Activated naive CD4-positive, alpha-beta T cell treated with anti-CD3 and anti-CD28 coated beads, Interleukin-2, amount 50 U/mL, for 24 hours (primary cell): Measurements from ENCODE around the gene AGAP1.

Source experiments
- H3K27ac Mint-ChIP-seq: one replicate; pipeline ENCODE4 v1.8.0; 2021; ENCODE audit warnings: mild to moderate bottlenecking, mixed read lengths
- H3K27me3 Mint-ChIP-seq: one replicate; pipeline ENCODE4 v1.8.0; 2021; ENCODE audit warnings: mixed read lengths
- H3K36me3 Mint-ChIP-seq: one replicate; pipeline ENCODE4 v1.8.0; 2021; ENCODE audit warnings: mixed read lengths
- H3K4me1 Mint-ChIP-seq: one replicate; pipeline ENCODE4 v1.8.0; 2021; ENCODE audit warnings: mixed read lengths
- H3K4me3 Mint-ChIP-seq: one replicate; pipeline ENCODE4 v1.8.0; 2021; ENCODE audit warnings: mild to moderate bottlenecking, mixed read lengths
- H3K9me3 Mint-ChIP-seq: one replicate; pipeline ENCODE4 v1.8.0; 2021; ENCODE audit warnings: mixed read lengths

Gene AGAP1

DNA sequence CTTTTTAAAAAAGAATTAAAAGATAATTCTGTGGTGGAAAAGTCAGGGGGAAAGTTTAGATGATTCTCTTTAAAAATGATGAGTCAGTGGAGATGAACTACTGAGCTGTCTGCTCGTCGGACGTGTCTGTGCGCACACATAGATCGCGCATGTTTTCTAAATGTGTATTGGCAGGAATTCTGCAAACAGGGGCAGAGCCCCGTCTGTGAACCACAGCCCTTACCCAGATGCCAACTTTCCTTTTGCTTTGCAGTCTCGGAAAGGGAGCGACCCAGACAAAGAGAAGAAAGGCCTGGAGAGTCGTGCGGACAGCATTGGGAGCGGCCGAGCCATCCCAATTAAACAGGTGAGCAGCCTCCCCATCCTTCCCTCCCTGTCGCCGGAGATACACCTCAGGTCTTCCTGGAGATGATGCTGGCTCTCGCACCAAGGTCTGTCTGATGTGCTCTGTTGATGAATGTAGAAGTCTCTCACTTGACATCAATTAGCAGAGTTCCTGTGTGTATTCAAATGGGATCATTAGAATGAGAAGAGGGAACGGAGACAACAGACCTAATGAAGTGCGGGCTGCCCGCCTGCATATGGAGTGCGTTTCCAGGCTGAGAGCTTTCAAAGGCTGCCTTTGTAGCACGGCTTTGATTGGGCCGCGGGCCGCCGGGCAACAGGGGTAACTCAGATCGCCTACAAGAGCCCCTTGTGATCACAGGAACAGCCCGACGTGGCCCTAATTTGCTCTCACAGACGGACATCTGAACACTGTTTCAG, 313.3 kb downstream of the AGAP1 start:
- no peak overlapping the region for H3K4me3 Mint-ChIP-seq
- H3K36me3 Mint-ChIP-seq = no peaks in the 10 kb centered on the region
- peaks cover 5% of the 10 kb centered on the region for H3K27me3 Mint-ChIP-seq
- no peaks in the 10 kb centered on the region for H3K9me3 Mint-ChIP-seq
- H3K27ac Mint-ChIP-seq = no peak overlapping the region
- no peaks in the 10 kb centered on the region for H3K4me1 Mint-ChIP-seq

DNA sequence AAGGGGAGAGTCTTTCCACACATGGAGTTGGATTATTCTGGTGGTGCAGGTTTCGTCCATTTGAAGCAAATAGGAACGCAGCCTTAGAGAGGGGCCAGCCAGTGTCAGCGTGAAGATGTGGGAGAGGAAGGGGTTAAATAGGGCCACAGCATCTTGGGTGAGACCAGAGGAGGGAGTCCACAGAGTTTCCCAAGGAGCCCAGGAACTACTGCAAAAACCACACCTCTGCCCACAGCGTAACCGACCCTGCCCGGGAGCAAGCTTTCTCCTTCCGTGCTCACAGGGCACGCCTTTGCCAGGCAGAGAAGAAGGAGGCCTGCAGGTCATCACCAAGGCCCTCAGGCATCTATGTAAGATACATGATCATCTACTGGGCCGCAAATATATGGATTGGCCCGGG, 314.5 kb downstream of the AGAP1 start:
- Mint-ChIP-seq H3K4me1 (no peaks in the 10 kb centered on the region), H3K4me3 (no peak overlapping the region), H3K27ac (no peak overlapping the region), H3K9me3 (no peaks in the 10 kb centered on the region), H3K36me3 (no peaks in the 10 kb centered on the region), H3K27me3 (peaks cover 5% of the 10 kb centered on the region)

DNA sequence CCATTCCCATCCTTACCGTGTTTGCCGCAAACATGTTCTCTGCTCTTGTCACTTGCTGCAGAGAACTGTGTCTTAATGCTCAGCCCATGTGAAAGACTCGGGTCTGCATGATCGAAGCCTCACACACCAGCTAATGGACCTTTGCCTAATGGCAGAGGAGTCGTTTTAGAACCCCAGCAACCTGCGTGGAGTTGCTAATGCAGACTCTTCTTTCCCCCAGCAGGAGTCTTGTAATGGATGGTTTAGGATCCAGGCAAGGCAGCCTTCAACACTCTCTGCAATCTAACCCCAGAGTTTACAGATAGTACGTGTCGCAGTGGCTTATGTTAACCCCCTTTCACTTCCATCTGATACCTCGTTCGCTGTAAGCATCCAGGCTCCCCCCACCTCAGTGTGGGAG, 316.4 kb downstream of the AGAP1 start:
- Mint-ChIP-seq H3K27ac (no peak overlapping the region), H3K4me3 (no peak overlapping the region), H3K36me3 (no peaks in the 10 kb centered on the region), H3K27me3 (peaks cover 1% of the 10 kb centered on the region), H3K9me3 (no peaks in the 10 kb centered on the region), H3K4me1 (no peaks in the 10 kb centered on the region)

DNA sequence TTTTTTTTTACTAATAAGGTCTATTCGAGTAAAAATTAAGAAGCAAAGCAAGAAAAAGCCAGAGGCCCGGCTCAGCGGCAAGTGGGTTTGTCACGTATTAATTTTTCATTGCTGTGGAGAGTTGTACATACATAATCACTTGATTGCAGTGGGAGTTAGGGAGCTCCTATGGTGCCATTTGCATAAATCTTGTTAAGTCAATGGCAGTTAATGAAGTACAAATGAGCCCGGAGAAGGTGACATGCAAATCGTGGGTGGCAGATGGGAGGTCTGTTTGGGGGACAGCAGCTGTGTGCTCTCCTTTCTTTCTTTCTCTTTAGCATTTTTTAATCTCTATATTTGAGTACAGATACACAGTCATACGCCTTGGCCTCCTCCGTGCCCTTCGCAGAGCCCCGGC, 317.0 kb downstream of the AGAP1 start:
- H3K9me3 Mint-ChIP-seq = no peaks in the 10 kb centered on the region
- H3K27me3 Mint-ChIP-seq = peaks cover 1% of the 10 kb centered on the region
- no peaks in the 10 kb centered on the region for H3K4me1 Mint-ChIP-seq
- no peak overlapping the region for H3K4me3 Mint-ChIP-seq
- H3K27ac Mint-ChIP-seq = no peak overlapping the region
- H3K36me3 Mint-ChIP-seq = no peaks in the 10 kb centered on the region

DNA sequence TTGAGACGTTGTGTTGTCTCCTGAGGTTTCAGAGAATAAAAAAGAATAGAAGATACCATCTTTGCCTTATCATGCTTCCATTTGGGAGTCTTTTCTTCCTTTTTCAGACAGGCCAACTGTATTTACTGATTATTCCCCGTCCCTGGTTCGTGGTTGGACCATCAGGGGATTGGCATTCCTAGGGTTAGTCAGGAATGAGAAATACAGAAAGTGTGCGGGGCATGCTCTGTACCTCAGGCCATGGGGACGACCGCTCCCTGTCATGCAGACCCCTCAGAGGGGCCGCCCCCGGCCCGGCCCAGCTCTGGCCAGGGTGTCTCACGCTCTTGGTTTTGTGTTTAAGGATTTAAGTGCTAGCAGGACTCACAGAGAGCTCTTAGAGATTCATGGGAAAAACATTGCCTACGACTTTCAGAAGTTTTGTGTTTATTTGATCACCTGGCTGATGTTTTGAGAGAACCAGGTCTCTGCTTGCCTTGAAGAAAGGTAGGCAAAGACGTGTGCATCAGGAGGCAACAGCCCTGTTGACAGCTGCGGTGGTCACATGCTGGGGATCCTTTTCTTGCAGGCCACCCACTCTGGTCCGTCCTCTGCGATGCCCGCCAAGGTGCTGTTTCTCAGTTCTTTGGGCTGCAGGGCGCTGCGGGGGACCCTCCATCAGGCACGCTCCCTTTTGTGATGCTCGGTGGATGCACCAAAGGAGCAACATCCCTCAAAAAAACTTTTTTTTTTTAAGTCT, 317.8 kb downstream of the AGAP1 start:
- Mint-ChIP-seq H3K36me3 (no peaks in the 10 kb centered on the region), H3K9me3 (no peaks in the 10 kb centered on the region), H3K27me3 (no peaks in the 10 kb centered on the region), H3K4me1 (no peaks in the 10 kb centered on the region), H3K27ac (no peak overlapping the region), H3K4me3 (no peak overlapping the region)

DNA sequence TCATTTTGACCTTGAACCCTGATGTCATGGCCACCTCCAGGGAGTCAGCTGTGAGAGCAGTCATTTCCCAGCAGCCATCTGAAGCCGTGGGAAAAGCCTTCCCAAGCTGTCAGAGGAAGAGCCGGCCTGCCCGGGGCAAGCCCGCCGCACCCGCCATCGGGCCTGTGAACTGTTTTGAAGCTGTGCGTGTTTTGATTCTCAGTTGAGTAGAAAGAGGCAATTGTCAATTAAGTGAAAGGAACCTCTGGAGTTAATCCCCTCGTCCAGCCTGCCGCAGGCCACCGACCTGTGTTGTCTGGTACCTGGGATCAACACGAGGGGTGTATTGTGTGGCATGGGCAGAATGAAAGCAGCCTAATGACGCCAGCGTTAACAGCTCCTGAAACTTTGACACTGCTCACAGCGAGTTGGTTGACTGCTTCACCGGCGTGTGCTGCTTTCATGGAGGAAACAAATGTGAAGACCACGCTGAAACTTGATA, 318.4 kb downstream of the AGAP1 start:
- Mint-ChIP-seq H3K27ac (no peak overlapping the region), H3K9me3 (no peaks in the 10 kb centered on the region), H3K27me3 (no peaks in the 10 kb centered on the region), H3K4me1 (no peaks in the 10 kb centered on the region), H3K36me3 (no peaks in the 10 kb centered on the region), H3K4me3 (no peak overlapping the region)

DNA sequence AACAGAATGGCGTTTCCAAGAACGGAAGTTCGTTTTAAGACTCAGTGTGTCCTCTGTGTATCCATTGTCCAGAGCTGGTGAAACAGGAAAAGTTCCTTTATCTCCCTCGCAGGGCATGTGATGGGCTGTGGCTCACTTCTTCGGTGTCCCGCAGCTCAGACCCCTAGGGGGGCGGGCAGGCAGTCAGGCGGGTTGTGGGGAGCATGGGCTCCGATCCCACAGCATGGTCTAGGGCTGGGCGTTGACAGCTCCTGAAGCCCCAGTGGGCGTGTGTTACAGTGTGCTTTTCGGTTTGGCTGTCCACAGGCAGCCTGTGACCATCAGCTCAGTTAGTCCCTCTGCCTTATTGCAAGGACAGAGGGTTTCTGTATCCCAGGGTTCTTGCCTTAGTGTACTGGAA, 319.6 kb downstream of the AGAP1 start:
- no peak overlapping the region for H3K4me3 Mint-ChIP-seq
- H3K36me3 Mint-ChIP-seq = no peaks in the 10 kb centered on the region
- no peaks in the 10 kb centered on the region for H3K4me1 Mint-ChIP-seq
- no peaks in the 10 kb centered on the region for H3K9me3 Mint-ChIP-seq
- no peaks in the 10 kb centered on the region for H3K27me3 Mint-ChIP-seq
- H3K27ac Mint-ChIP-seq = no peak overlapping the region

DNA sequence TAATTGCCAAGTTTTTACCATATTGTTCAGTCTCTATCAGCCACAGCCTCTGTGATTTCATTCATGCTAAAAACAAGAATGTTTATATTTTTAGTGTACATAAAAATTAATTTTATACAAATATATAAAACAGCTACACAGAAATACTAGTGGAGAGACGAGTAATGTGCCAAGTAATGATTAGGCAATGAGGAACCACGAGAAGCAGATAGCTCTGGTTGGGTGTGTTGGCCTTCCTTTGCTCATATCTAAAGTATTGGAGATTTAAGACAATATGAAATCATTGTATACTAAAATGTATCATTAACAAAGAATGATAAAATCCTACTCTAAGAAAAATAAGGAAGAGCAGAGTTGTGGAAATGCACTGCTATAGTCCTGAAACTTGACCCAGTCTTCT, 326.7 kb downstream of the AGAP1 start:
- Mint-ChIP-seq H3K36me3 (no peaks in the 10 kb centered on the region), H3K27me3 (no peaks in the 10 kb centered on the region), H3K9me3 (peaks cover 6% of the 10 kb centered on the region), H3K4me3 (no peak overlapping the region), H3K27ac (no peak overlapping the region), H3K4me1 (no peaks in the 10 kb centered on the region)

DNA sequence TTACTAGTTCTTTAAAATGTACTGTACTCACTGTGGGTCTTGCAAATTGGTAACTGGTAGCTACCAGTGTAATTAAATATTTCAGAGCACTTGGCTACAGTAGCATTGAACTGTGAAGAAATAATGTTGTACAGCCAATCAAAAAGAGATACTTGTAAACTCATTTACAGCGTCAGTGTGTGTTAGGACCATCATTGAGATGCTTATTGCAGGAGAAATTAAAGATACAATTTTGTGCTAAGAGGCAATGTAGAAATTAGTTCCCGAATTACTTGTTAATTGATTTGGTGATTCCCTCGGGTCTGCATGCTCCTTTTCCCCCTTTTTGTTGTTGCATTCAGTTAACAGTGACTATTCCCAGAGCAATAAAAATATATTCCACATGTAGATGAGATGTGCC, 330.5 kb downstream of the AGAP1 start:
- H3K4me1 Mint-ChIP-seq = no peaks in the 10 kb centered on the region
- H3K27me3 Mint-ChIP-seq = no peaks in the 10 kb centered on the region
- H3K36me3 Mint-ChIP-seq = no peaks in the 10 kb centered on the region
- H3K9me3 Mint-ChIP-seq = peaks cover 6% of the 10 kb centered on the region
- no peak overlapping the region for H3K27ac Mint-ChIP-seq
- H3K4me3 Mint-ChIP-seq = no peak overlapping the region

DNA sequence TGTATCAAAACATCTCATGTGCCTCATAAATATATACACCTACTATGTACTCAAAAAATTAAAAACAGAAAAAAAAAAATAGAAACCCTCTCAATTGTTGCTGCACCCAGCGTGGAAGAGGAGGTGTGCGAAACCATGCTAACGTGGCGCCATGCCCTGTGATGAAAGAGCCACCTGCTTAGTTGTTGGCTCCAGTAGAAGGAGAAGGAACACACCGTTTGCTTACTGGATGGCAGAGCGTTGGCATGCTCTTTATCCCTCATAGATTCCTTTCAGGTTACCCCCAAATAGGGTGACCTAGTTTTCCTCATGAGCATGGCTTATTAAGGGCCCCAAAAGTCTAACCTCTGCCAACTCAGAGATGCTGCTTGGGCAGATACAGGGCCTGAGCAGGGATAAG, 332.1 kb downstream of the AGAP1 start:
- Mint-ChIP-seq H3K27ac (no peak overlapping the region), H3K4me3 (no peak overlapping the region), H3K9me3 (peaks cover 6% of the 10 kb centered on the region), H3K36me3 (no peaks in the 10 kb centered on the region), H3K27me3 (no peaks in the 10 kb centered on the region), H3K4me1 (no peaks in the 10 kb centered on the region)

DNA sequence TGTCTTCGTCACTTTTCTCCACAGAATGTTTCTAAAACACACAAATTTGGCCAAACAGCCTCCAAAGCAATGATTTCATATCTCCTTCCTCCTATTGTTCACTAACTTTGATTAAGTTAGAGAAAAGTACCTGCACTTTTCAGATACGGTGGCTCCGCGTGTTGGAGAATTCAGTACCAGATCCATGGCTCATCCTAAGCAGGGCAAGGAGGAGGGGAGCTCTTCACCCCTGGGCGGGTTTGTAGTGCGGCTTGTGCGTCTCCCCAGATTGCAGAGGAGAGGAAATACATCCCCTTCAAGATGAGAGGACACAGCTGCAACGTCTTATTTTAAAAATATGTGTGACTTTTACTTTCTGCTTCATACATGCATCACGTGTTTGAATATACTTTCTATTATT, 333.0 kb downstream of the AGAP1 start:
- peaks cover 6% of the 10 kb centered on the region for H3K9me3 Mint-ChIP-seq
- H3K4me1 Mint-ChIP-seq = no peaks in the 10 kb centered on the region
- no peak overlapping the region for H3K4me3 Mint-ChIP-seq
- no peaks in the 10 kb centered on the region for H3K27me3 Mint-ChIP-seq
- H3K27ac Mint-ChIP-seq = no peak overlapping the region
- H3K36me3 Mint-ChIP-seq = no peaks in the 10 kb centered on the region

DNA sequence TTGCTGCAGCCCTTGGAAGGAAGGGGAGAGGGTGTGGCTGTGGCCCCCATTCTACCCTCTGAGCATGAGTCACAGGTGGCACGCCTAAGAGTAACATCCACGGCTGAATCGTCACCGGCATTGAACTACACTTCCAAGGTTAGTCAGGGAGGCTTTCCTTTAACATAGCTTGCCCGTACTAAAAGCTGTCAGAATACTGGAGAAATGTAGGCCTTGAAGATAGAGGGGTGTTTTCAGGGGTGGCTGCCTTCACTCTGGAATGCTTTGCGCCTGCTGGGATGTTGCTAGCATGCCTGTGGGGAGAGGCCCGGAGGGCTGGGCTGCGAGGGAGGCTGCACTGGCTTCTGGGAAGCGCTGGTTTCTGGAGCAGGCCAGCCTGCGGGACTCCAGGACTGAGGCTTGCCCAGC, 333.7 kb downstream of the AGAP1 start:
- H3K9me3 Mint-ChIP-seq = no peaks in the 10 kb centered on the region
- H3K36me3 Mint-ChIP-seq = no peaks in the 10 kb centered on the region
- H3K4me3 Mint-ChIP-seq = no peak overlapping the region
- H3K27ac Mint-ChIP-seq = no peak overlapping the region
- no peaks in the 10 kb centered on the region for H3K27me3 Mint-ChIP-seq
- no peaks in the 10 kb centered on the region for H3K4me1 Mint-ChIP-seq

DNA sequence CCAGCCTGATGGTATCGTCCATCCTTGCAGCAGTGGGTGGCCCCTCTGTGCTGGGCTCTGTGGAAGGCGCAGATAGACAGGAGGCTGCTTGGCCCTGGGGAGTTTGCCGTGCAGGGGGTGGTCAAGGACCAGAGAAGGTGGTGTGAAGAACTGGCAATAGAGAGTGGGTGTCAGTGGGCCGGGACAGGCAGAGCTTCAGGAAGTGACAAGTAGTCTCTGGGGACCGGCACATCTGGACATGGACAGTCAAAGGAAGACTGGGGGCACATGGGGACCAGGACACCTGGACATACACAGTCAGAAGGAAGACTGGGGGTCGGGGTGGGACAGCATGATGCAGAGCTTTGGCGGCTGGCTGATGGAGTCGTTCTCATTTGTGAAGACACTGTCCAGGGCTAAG, 335.9 kb downstream of the AGAP1 start:
- Mint-ChIP-seq H3K27me3 (peaks cover 2% of the 10 kb centered on the region), H3K36me3 (no peaks in the 10 kb centered on the region), H3K9me3 (no peaks in the 10 kb centered on the region), H3K4me3 (no peak overlapping the region), H3K27ac (no peak overlapping the region), H3K4me1 (no peaks in the 10 kb centered on the region)

DNA sequence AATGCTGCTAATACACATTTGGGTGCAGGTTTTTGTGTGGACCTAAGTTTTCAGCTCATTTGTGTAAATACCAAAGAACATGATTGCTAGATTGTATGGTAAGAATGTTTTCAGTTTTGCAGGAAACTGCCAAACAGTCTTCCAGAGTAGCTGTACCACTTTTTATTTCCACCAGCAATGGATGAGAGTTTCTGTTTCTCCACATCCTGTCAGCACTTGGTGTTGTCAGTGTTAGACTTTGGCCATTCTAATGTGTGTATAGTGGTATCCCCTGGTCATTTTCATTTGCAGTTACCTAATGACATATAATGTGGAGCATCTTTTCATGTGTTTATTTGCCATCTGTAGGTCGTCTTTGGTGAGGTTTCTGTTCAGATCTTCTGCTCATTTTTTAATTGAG, 337.9 kb downstream of the AGAP1 start:
- H3K27me3 Mint-ChIP-seq = peaks cover 2% of the 10 kb centered on the region
- H3K4me1 Mint-ChIP-seq = no peaks in the 10 kb centered on the region
- H3K27ac Mint-ChIP-seq = no peak overlapping the region
- H3K4me3 Mint-ChIP-seq = no peak overlapping the region
- H3K9me3 Mint-ChIP-seq = no peaks in the 10 kb centered on the region
- no peaks in the 10 kb centered on the region for H3K36me3 Mint-ChIP-seq

DNA sequence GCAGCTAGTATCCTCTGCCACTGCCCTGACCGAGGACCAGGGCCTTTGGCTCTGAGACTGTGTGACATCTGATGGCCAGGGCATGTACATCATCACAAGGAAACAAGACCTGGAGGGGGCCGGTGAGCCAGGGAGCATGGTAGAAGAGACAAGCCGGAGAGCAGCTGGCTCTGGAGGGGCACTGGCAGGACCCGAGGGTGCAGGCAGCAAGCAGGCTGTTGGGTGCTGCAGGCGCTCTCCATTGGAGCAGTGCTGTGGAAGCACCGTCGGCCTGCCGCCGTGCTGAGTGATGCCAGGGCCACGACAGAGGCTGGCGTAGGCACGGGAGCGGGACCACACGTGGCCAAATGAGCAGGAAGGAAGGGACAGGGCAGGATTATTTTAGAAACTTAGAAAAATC, 339.1 kb downstream of the AGAP1 start:
- no peaks in the 10 kb centered on the region for H3K4me1 Mint-ChIP-seq
- H3K4me3 Mint-ChIP-seq = no peak overlapping the region
- H3K9me3 Mint-ChIP-seq = no peaks in the 10 kb centered on the region
- H3K27ac Mint-ChIP-seq = no peak overlapping the region
- H3K27me3 Mint-ChIP-seq = peaks cover 2% of the 10 kb centered on the region
- no peaks in the 10 kb centered on the region for H3K36me3 Mint-ChIP-seq

DNA sequence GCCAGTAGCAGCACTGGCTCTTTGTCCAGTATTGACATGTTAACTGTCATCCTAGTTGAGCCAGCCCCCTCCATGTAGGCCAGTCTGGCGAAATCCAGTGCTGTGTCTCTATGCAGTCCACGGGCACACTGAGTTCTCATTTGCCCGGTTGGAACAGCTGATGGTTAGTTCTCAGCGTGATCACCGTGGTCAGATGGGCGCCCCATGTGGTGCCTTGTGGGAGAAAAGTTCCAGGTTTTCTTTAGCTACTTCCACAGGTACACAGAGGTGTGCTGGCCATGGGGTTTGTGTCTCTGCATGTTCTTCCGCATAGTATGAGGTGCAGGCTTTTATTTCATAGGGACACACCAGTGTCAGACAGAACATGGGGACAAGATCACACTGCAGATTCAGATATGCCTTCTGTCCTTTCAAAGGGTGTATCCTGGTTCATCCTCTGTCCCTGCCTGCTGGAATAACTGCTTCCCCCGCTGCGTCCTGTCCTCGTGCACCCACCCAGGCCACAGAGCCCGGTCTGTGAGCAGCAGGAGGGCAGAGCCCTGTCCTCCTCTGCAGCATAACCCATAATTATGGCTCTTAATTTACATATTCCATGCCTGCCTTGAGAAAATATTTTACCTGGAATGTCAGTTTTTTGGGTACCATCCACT, 340.3 kb downstream of the AGAP1 start:
- Mint-ChIP-seq H3K4me3 (no peak overlapping the region), H3K27me3 (peaks cover 2% of the 10 kb centered on the region), H3K9me3 (no peaks in the 10 kb centered on the region), H3K4me1 (no peaks in the 10 kb centered on the region), H3K36me3 (no peaks in the 10 kb centered on the region), H3K27ac (no peak overlapping the region)
